ENCODE measurements around the gene LUC7L3. TPM values are rescaled to one million over a fixed set of nuclear protein-coding genes. Genes with fewer than 3 reads are reported as not detected.

The LUC7L3 gene, protein sequence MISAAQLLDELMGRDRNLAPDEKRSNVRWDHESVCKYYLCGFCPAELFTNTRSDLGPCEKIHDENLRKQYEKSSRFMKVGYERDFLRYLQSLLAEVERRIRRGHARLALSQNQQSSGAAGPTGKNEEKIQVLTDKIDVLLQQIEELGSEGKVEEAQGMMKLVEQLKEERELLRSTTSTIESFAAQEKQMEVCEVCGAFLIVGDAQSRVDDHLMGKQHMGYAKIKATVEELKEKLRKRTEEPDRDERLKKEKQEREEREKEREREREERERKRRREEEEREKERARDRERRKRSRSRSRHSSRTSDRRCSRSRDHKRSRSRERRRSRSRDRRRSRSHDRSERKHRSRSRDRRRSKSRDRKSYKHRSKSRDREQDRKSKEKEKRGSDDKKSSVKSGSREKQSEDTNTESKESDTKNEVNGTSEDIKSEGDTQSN
- total RNA-seq (2021; ENCODE audit: unreplicated experiment) (184 TPM), Bru-seq, nascent RNA (percentile 99 among the genes with signal in this experiment), BruChase-seq, experiment 1, labeled RNA remaining after a 6-hour chase (percentile 98 among the genes with signal in this experiment), BruChase-seq, experiment 2, labeled RNA remaining after a 2-hour chase (percentile 99 among the genes with signal in this experiment)
- polyA plus RNA-seq (2012) = 65.6 and 97.0 TPM in 2 replicates
- long read RNA-seq, full-length matches to known transcripts = 17 of 125 reads
- long read RNA-seq, partial matches to known transcripts = 81 of 125 reads
- long read RNA-seq, other reads (novel, unspliced or antisense) = 27 of 125 reads

DNA sequence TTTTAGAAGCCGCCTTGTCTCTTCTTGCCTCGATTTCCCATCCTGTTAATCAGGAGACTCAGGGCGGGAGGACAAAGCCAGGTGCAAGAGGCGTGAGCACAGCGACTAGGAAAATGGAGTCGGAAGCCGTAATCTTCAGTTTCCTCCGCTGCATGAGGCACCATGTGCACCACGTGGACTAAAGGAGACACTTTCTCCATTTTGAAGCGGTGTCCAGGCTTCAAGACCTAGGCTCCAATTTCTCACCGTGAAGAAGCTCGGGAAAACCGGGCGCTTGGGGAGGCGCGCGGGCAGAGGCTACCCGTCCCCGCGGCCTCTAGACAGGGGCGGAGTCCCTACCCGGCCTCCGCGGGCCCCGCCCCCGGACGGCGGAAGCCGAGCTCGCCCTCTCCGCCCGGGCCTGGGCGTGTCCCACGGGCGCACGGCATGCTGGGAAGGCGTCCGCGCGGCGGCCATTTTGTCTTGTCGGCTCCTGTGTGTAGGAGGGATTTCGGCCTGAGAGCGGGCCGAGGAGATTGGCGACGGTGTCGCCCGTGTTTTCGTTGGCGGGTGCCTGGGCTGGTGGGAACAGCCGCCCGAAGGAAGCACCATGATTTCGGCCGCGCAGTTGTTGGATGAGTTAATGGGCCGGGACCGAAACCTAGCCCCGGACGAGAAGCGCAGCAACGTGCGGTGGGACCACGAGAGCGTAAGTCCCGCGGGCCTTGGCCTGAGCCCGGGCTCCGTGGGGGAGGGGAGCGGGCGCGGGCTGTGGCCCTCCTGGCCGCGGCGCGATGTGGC is at the start of gene LUC7L3:
Gene LUC7L3 (plus strand): TSS at position 460 of the 780 bp plus-strand sequence. CDS start 130 bp downstream, at position 590.
- no peaks in the 10 kb centered on the region for H3K9me2 ChIP-seq (ENCODE audit: insufficient read depth)
- H2AFZ ChIP-seq (ENCODE audit: low read depth, low read length, poor library complexity, severe bottlenecking) = no peak within 1 kb of the TSS
- peaks cover 2 to 17% of the 10 kb centered on the region in 2 experiments; a peak in 2 of 4 replicates for H3K36me3 ChIP-seq (ENCODE audit: control insufficient read depth in 1 of 2, insufficient read depth in 2 of 2, low read length in 2 of 2)
- peaks cover 51% of the 10 kb centered on the region for H3K79me2 ChIP-seq (ENCODE audit: insufficient read depth, low read length)
- peak within 1 kb of the TSS; percentile 95 for H3K27ac ChIP-seq (ENCODE audit: low read depth, low read length)
- H4K20me1 ChIP-seq (ENCODE audit: insufficient read depth) = peaks cover 39% of the 10 kb centered on the region
- peak within 1 kb of the TSS; percentile 65 to 98 for H3K4me3 ChIP-seq (replicated peaks in 1 of 2; ENCODE audit: low read depth in 1 of 2, low read length in 2 of 2)
- H3K27me3 ChIP-seq (ENCODE audit: insufficient read depth, low read length) = no peaks in the 10 kb centered on the region
- ATAC-seq (peak; percentile 93), DNase-seq (ENCODE audit: low read depth, low spot score) (peak; percentile 93)
- H3K9ac ChIP-seq (ENCODE audit: low read length) = peak within 1 kb of the TSS; percentile 93
- no peaks in the 10 kb centered on the region for H3K9me3 ChIP-seq (ENCODE audit: control insufficient read depth in 1 of 2, insufficient read depth in 1 of 2, low read depth in 1 of 2, low read length in 2 of 2)
- intact Hi-C loops (cut with micrococcal nuclease) = no loop called here
- peak within 1 kb of the TSS; percentile 78 for H3K4me2 ChIP-seq (ENCODE audit: low read length)
- TSS peak; percentile 99 for BruUV-seq (replicated peaks)
- ChIA-PET POLR2A (interaction anchor here (0.6 to 1.8 kb wide), 16 partner anchors 10 to 177 kb away, joined by 3 to 7 read pairs (median 4); partner anchors contain the start of genes ANKRD40 and TOB1), RAD21 (ENCODE audit: low non-redundant PET in 1 of 2, low total read pairs in 2 of 2, uncharacterized antibody in 2 of 2, unreplicated experiment in 2 of 2) (interaction anchor here in 1 of 2 experiments (0.8 kb wide), 1 partner anchor 81 kb away, joined by 4 read pairs; no protein-coding TSS in a partner anchor), CTCF (interaction anchor here (0.7 to 1.0 kb wide), 2 partner anchors 28 to 65 kb away, joined by 3 to 4 read pairs; no protein-coding TSS in a partner anchor)
- peaks cover 26 to 56% of the 10 kb centered on the region in 2 experiments for H3K4me1 ChIP-seq (ENCODE audit: control insufficient read depth in 1 of 2, insufficient read depth in 2 of 2, low read length in 2 of 2)
- TF ChIP-seq FOSL1 (IDR thresholded peaks at IDR 0.05; ENCODE audit: low read depth) (no peak), SRF (IDR thresholded peaks at IDR 0.05; ENCODE audit: low read depth) (no peak), CBX3 (IDR thresholded peaks at IDR 0.05; ENCODE audit: low read depth) (peak; percentile 71; the same call in 1 of the 2 replicates), EZH2 (IDR thresholded peaks at IDR 0.05) (no peak), JUND (IDR thresholded peaks at IDR 0.05) (no peak), EZH2phosphoT487 (IDR thresholded peaks at IDR 0.05; ENCODE audit: borderline replicate concordance) (no peak), POLR2A (IDR thresholded peaks at IDR 0.05; ENCODE audit: borderline replicate concordance, extremely low read depth, insufficient read depth, insufficient read length) (peak; percentile 84), ZFX (IDR thresholded peaks at IDR 0.05) (peak; percentile 96), ZNF274 (IDR thresholded peaks at IDR 0.05; ENCODE audit: low read depth, low read length) (no peak), SIN3A (IDR thresholded peaks at IDR 0.05; ENCODE audit: low read depth) (peak; percentile 89), SP1 (IDR thresholded peaks at IDR 0.05; ENCODE audit: low read depth) (peak; percentile 72; the same call in 1 of the 2 replicates), EGR1 (IDR thresholded peaks at IDR 0.05; ENCODE audit: low read depth) (peak; percentile 93), CEBPB (IDR thresholded peaks at IDR 0.05; ENCODE audit: low read depth) (no peak), YY1 (IDR thresholded peaks at IDR 0.05; ENCODE audit: extremely low read depth, insufficient replicate concordance, low read depth, low read length) (peak; percentile 99), TCF7L2 (IDR thresholded peaks at IDR 0.05; ENCODE audit: borderline replicate concordance, extremely low read depth, insufficient read depth, insufficient read length) (peak; percentile 35)
- TF ChIP-seq, protein P1, sequence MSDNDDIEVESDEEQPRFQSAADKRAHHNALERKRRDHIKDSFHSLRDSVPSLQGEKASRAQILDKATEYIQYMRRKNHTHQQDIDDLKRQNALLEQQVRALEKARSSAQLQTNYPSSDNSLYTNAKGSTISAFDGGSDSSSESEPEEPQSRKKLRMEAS (IDR thresholded peaks at IDR 0.05) = peak; percentile 98
- TF ChIP-seq, protein P2, sequence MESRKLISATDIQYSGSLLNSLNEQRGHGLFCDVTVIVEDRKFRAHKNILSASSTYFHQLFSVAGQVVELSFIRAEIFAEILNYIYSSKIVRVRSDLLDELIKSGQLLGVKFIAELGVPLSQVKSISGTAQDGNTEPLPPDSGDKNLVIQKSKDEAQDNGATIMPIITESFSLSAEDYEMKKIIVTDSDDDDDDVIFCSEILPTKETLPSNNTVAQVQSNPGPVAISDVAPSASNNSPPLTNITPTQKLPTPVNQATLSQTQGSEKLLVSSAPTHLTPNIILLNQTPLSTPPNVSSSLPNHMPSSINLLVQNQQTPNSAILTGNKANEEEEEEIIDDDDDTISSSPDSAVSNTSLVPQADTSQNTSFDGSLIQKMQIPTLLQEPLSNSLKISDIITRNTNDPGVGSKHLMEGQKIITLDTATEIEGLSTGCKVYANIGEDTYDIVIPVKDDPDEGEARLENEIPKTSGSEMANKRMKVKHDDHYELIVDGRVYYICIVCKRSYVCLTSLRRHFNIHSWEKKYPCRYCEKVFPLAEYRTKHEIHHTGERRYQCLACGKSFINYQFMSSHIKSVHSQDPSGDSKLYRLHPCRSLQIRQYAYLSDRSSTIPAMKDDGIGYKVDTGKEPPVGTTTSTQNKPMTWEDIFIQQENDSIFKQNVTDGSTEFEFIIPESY (IDR thresholded peaks at IDR 0.05; ENCODE audit: extremely low read depth, insufficient replicate concordance, low read length) = peak; percentile 65
- TF ChIP-seq, protein P3, sequence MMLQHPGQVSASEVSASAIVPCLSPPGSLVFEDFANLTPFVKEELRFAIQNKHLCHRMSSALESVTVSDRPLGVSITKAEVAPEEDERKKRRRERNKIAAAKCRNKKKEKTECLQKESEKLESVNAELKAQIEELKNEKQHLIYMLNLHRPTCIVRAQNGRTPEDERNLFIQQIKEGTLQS (IDR thresholded peaks at IDR 0.05) = no peak
- TF ChIP-seq, protein P4, sequence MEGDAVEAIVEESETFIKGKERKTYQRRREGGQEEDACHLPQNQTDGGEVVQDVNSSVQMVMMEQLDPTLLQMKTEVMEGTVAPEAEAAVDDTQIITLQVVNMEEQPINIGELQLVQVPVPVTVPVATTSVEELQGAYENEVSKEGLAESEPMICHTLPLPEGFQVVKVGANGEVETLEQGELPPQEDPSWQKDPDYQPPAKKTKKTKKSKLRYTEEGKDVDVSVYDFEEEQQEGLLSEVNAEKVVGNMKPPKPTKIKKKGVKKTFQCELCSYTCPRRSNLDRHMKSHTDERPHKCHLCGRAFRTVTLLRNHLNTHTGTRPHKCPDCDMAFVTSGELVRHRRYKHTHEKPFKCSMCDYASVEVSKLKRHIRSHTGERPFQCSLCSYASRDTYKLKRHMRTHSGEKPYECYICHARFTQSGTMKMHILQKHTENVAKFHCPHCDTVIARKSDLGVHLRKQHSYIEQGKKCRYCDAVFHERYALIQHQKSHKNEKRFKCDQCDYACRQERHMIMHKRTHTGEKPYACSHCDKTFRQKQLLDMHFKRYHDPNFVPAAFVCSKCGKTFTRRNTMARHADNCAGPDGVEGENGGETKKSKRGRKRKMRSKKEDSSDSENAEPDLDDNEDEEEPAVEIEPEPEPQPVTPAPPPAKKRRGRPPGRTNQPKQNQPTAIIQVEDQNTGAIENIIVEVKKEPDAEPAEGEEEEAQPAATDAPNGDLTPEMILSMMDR (IDR thresholded peaks at IDR 0.05 in 2 of 3, conservative IDR thresholded peaks at IDR 0.05 in 1 of 3; ENCODE audit: borderline replicate concordance in 1 of 3, insufficient read depth in 1 of 3, low read depth in 2 of 3, low read length in 2 of 3) = no peak
